GM19452 (cell line): ENCODE measurements around the gene LIMA1.
A peak's percentile ranks its signal among the peaks of the same experiment; 100 is the strongest.
"Not testable (repeated sequence)": the region's sequence is repeated elsewhere in the genome, so short reads cannot be mapped to it uniquely, and the experiment has no call there.

Source experiments
- ATAC-seq: cut with Tn5 transposase; IDR thresholded peaks from one replicate; pipeline ENCODE4 v1.9.1; 2021; ENCODE audit not compliant: unreplicated experiment

LIMA1 gene

GRCh38 chr12:50249464-50250182 is 33.7 kb downstream of the LIMA1 start:
- ATAC-seq: no peak

GRCh38 chr12:50248883-50249282 is 34.4 kb downstream of the LIMA1 start:
- ATAC-seq: no peak

GRCh38 chr12:50248411-50248810 is 34.9 kb downstream of the LIMA1 start:
- no peak for ATAC-seq

GRCh38 chr12:50247665-50248064 is 35.7 kb downstream of the LIMA1 start:
- ATAC-seq: not testable (repeated sequence)

- peak; percentile 61 for ATAC-seq
Measured at GRCh38 chr12:50246873-50247612, 36.3 kb downstream of the LIMA1 start.

GRCh38 chr12:50246197-50246865 is 37.0 kb downstream of the LIMA1 start:
- ATAC-seq: no peak

GRCh38 chr12:50243507-50243906 is 39.8 kb downstream of the LIMA1 start:
- ATAC-seq: no peak

- ATAC-seq: no peak
Measured at GRCh38 chr12:50242751-50243191, 40.5 kb downstream of the LIMA1 start.

- no peak for ATAC-seq
Measured at GRCh38 chr12:50241178-50241577, 42.1 kb downstream of the LIMA1 start.

GRCh38 chr12:50240792-50241114 is 42.6 kb downstream of the LIMA1 start:
- ATAC-seq: no peak

GRCh38 chr12:50240096-50240791 is 43.1 kb downstream of the LIMA1 start:
- ATAC-seq: no peak

GRCh38 chr12:50239355-50239891 is 43.9 kb downstream of the LIMA1 start:
- no peak for ATAC-seq

GRCh38 chr12:50234347-50234746 is 49.0 kb downstream of the LIMA1 start:
- ATAC-seq: no peak

GRCh38 chr12:50232771-50233209 is 50.5 kb downstream of the LIMA1 start:
- no peak for ATAC-seq

GRCh38 chr12:50232206-50232605 is 51.1 kb downstream of the LIMA1 start:
- ATAC-seq: no peak

GRCh38 chr12:50231346-50231745 is 52.0 kb downstream of the LIMA1 start:
- ATAC-seq: no peak

GRCh38 chr12:50230217-50230616 is 53.1 kb downstream of the LIMA1 start:
- ATAC-seq: no peak

GRCh38 chr12:50224026-50224692 is 59.2 kb downstream of the LIMA1 start:
- ATAC-seq: no peak

GRCh38 chr12:50222275-50222783 is 61.0 kb downstream of the LIMA1 start:
- no peak for ATAC-seq
